A673 (cell line): Measurements from ENCODE around the gene CSNK2B.

ENCODE experiments used
- EZH2 ChIP-seq: fragments of 200-600 bp; sonication (generic); IDR thresholded peaks from 2 replicates; pipeline ENCODE4 v1.6.1; 2017; ENCODE audit warnings: borderline replicate concordance, low read depth, mild to moderate bottlenecking, mixed read lengths, antibody characterized with exemption, low read length; ENCODE audit not compliant: poor library complexity, severe bottlenecking
- TF ChIP-seq, protein P1 (sequence below): fragments of 300-800, 200-600 bp; sonication (generic); conservative IDR thresholded peaks from 2 replicates; pipeline ENCODE4 v1.5.1; 2017; ENCODE audit warnings: low read depth, mild to moderate bottlenecking, antibody characterized with exemption, low read length, moderate library complexity, mixed read lengths

DNA sequence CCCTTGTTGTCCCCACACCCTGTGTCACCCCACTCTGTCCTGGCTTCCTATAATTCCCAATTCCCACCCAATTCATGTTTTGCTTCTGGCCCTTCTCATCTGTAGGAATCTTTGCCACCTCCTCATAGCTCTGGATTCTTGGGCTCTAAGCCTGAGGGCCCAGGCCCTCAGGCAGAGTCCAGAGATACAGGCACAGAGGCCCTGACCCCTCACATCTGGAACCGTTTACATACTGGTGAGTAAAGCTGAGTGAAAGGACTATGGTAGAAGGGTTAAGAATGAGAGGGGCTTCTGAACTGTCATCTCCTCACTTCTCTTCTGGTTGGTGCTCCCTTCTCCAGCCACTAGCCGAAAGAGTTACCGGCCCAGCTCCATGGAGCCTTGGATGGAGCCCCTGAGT, 31.7 kb upstream of the CSNK2B start:
- TF ChIP-seq, protein P1, sequence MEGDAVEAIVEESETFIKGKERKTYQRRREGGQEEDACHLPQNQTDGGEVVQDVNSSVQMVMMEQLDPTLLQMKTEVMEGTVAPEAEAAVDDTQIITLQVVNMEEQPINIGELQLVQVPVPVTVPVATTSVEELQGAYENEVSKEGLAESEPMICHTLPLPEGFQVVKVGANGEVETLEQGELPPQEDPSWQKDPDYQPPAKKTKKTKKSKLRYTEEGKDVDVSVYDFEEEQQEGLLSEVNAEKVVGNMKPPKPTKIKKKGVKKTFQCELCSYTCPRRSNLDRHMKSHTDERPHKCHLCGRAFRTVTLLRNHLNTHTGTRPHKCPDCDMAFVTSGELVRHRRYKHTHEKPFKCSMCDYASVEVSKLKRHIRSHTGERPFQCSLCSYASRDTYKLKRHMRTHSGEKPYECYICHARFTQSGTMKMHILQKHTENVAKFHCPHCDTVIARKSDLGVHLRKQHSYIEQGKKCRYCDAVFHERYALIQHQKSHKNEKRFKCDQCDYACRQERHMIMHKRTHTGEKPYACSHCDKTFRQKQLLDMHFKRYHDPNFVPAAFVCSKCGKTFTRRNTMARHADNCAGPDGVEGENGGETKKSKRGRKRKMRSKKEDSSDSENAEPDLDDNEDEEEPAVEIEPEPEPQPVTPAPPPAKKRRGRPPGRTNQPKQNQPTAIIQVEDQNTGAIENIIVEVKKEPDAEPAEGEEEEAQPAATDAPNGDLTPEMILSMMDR, result no peak
- no peak for TF ChIP-seq EZH2
